Bronchial epithelial cell (primary cell): ENCODE measurements around the gene CCDC196. TPM values are rescaled to one million over a fixed set of nuclear protein-coding genes. Genes with fewer than 3 reads are reported as not detected.

Experiments
- DNase-seq: peaks from one replicate; pipeline ENCODE4 v3.0.0-alpha.2; 2010; ENCODE audit warnings: low read depth
- FAIRE-seq: peaks from 2 replicates; lab custom pipeline; 2011; peaks lifted over from hg19 to GRCh38; lab: Jason Lieb, UNC
- H3K27me3 ChIP-seq: 2 replicates; pipeline ENCODE4 v1.5.1; 2011; ENCODE audit warnings: low read length; ENCODE audit not compliant: control insufficient read depth, insufficient read depth
- H3K36me3 ChIP-seq: 2 replicates; pipeline ENCODE4 v1.5.1; 2011; ENCODE audit warnings: low read length; ENCODE audit not compliant: control insufficient read depth, insufficient read depth
- H3K4me3 ChIP-seq: 2 replicates; pipeline ENCODE4 v1.5.1; 2011; ENCODE audit warnings: mild to moderate bottlenecking, low read depth, low read length, control low read depth
- CTCF ChIP-seq: IDR thresholded peaks from 2 replicates; pipeline ENCODE4 v1.5.1; 2011; ENCODE audit warnings: mild to moderate bottlenecking, moderate library complexity, low read length, control low read depth, inconsistent platforms; ENCODE audit not compliant: insufficient read depth, severe bottlenecking
- total RNA-seq: library from RNA; depleted of rRNA; stranded (reverse); fragments of >200 nt; gene quantifications from 2 replicates; pipeline ENCODE4 v1.2.1, GENCODE V29; 2014

CCDC196 gene
- total RNA-seq, result not detected in 2 replicates

- H3K27me3 ChIP-seq, result no peaks in the 10 kb centered on the region
- no peak for FAIRE-seq
- no peak within 1 kb of the TSS for H3K4me3 ChIP-seq
- no peak for DNase-seq
- no peak for TF ChIP-seq CTCF
- H3K36me3 ChIP-seq, result no peaks in the 10 kb centered on the region
Observed at GRCh38 chr14:66485910-66486421, at the start of gene CCDC196. Gene CCDC196, plus strand, starts transcription at chr14:66486371. Its CDS starts 132 bp downstream, at chr14:66486503.

GRCh38 chr14:66440801-66441200 lies 45.4 kb upstream of the CCDC196 start:
- DNase-seq, result no peak
- no peak for FAIRE-seq
- H3K4me3 ChIP-seq, result no peak overlapping the region
- no peaks in the 10 kb centered on the region for H3K27me3 ChIP-seq
- H3K36me3 ChIP-seq, result no peaks in the 10 kb centered on the region
- no peak for TF ChIP-seq CTCF

- Histone ChIP-seq H3K4me3 (no peak overlapping the region), H3K27me3 (no peaks in the 10 kb centered on the region), H3K36me3 (no peaks in the 10 kb centered on the region)
- no peak for DNase-seq
- no peak for TF ChIP-seq CTCF
- no peak for FAIRE-seq
Observed at GRCh38 chr14:66442953-66443571, 43.1 kb upstream of the CCDC196 start.

- H3K36me3 ChIP-seq, result no peaks in the 10 kb centered on the region
- DNase-seq (no peak), FAIRE-seq (no peak)
- no peaks in the 10 kb centered on the region for H3K27me3 ChIP-seq
- H3K4me3 ChIP-seq, result no peak overlapping the region
- no peak for TF ChIP-seq CTCF
Observed at GRCh38 chr14:66443785-66444184, 42.4 kb upstream of the CCDC196 start.

GRCh38 chr14:66444271-66444927 lies 41.8 kb upstream of the CCDC196 start:
- no peak for TF ChIP-seq CTCF
- H3K36me3 ChIP-seq, result no peaks in the 10 kb centered on the region
- H3K27me3 ChIP-seq, result no peaks in the 10 kb centered on the region
- DNase-seq, result no peak
- FAIRE-seq, result no peak
- no peak overlapping the region for H3K4me3 ChIP-seq
